MV-4-11 (cell line): ENCODE data around the gene MYLIP.

Source experiments
- DNase-seq: peaks from one replicate; lab custom pipeline; 2025; lab: John Stamatoyannopoulos, UW

Gene MYLIP

GRCh38 chr6:16141514-16141913, 12.6 kb downstream of the MYLIP start:
- no peak for DNase-seq

- no peak for DNase-seq
Observed at GRCh38 chr6:16145038-16145437, 16.2 kb downstream of the MYLIP start.

- DNase-seq: no peak
Observed at GRCh38 chr6:16146028-16146427, 17.1 kb downstream of the MYLIP start.

- DNase-seq: no peak
Observed at GRCh38 chr6:16146527-16146955, 17.7 kb downstream of the MYLIP start.

GRCh38 chr6:16148498-16148897, 19.6 kb downstream of the MYLIP start:
- DNase-seq: no peak

GRCh38 chr6:16149305-16149704, 20.4 kb downstream of the MYLIP start:
- no peak for DNase-seq

- DNase-seq: peak; percentile 24
Observed at GRCh38 chr6:16150098-16150497, 21.2 kb downstream of the MYLIP start.

GRCh38 chr6:16153211-16153820, 24.4 kb downstream of the MYLIP start:
- DNase-seq: no peak

- no peak for DNase-seq
Observed at GRCh38 chr6:16154904-16155303, 26.0 kb downstream of the MYLIP start.

- no peak for DNase-seq
Observed at GRCh38 chr6:16157492-16157891, 28.6 kb downstream of the MYLIP start.

GRCh38 chr6:16157909-16158308, 29.0 kb downstream of the MYLIP start:
- no peak for DNase-seq

GRCh38 chr6:16158943-16159557, 30.2 kb downstream of the MYLIP start:
- no peak for DNase-seq

- no peak for DNase-seq
Observed at GRCh38 chr6:16160794-16161193, 31.9 kb downstream of the MYLIP start.

GRCh38 chr6:16162003-16162402, 33.1 kb downstream of the MYLIP start:
- no peak for DNase-seq

- DNase-seq: no peak
Observed at GRCh38 chr6:16163066-16163465, 34.2 kb downstream of the MYLIP start.

GRCh38 chr6:16163535-16164300, 34.8 kb downstream of the MYLIP start:
- DNase-seq: peak; percentile 14

- no peak for DNase-seq
Observed at GRCh38 chr6:16165641-16166040, 36.8 kb downstream of the MYLIP start.

- no peak for DNase-seq
Observed at GRCh38 chr6:16166871-16167608, 38.2 kb downstream of the MYLIP start.

- no peak for DNase-seq
Observed at GRCh38 chr6:16168121-16168520, 39.2 kb downstream of the MYLIP start.

GRCh38 chr6:16168858-16169257, 40.0 kb downstream of the MYLIP start:
- DNase-seq: peak; percentile 48

GRCh38 chr6:16171400-16171799, 42.5 kb downstream of the MYLIP start:
- DNase-seq: no peak

- DNase-seq: no peak
Observed at GRCh38 chr6:16173167-16173940, 44.5 kb downstream of the MYLIP start.
